Germinal center (tissue), 1 donor: Measurements from ENCODE around the gene EGR2.
"Not testable (repeated sequence)": the region's sequence is repeated elsewhere in the genome, so short reads cannot be mapped to it uniquely, and the experiment has no call there.

ENCODE experiments used
- DNase-seq: peaks from one replicate; pipeline ENCODE4 v3.0.0; 2012; ENCODE audit warnings: mixed read lengths, low spot score

EGR2 gene

GRCh38 chr10:62794306-62794705, 21.9 kb downstream of the EGR2 start:
- DNase-seq = no peak

- DNase-seq = no peak
These were observed 23.9 kb downstream of the EGR2 start for GRCh38 chr10:62792261-62792660.

GRCh38 chr10:62790571-62790970, 25.6 kb downstream of the EGR2 start:
- no peak for DNase-seq

- DNase-seq = no peak
These were observed 26.1 kb downstream of the EGR2 start for GRCh38 chr10:62790019-62790555.

GRCh38 chr10:62788861-62789467, 27.2 kb downstream of the EGR2 start:
- no peak for DNase-seq

GRCh38 chr10:62788285-62788684, 27.9 kb downstream of the EGR2 start:
- DNase-seq = not testable (repeated sequence)

- DNase-seq = not testable (repeated sequence)
These were observed 31.6 kb downstream of the EGR2 start for GRCh38 chr10:62784537-62784936.

- peak; percentile 47 for DNase-seq
These were observed 36.5 kb downstream of the EGR2 start for GRCh38 chr10:62779487-62780248.

GRCh38 chr10:62778125-62778524, 38.0 kb downstream of the EGR2 start:
- DNase-seq = no peak

GRCh38 chr10:62772186-62772974, 43.8 kb downstream of the EGR2 start:
- no peak for DNase-seq

- no peak for DNase-seq
These were observed 46.5 kb downstream of the EGR2 start for GRCh38 chr10:62769574-62770242.

- no peak for DNase-seq
These were observed 49.8 kb downstream of the EGR2 start for GRCh38 chr10:62766386-62766785.

- no peak for DNase-seq
These were observed 50.4 kb downstream of the EGR2 start for GRCh38 chr10:62765726-62766125.

GRCh38 chr10:62764011-62764410, 52.2 kb downstream of the EGR2 start:
- no peak for DNase-seq

- DNase-seq = no peak
These were observed 53.0 kb downstream of the EGR2 start for GRCh38 chr10:62763155-62763554.
